ENCODE measurements around the gene GPR179.
"Not testable (repeated sequence)": the region's sequence is repeated elsewhere in the genome, so short reads cannot be mapped to it uniquely, and the experiment has no call there.

The GPR179 gene

DNA sequence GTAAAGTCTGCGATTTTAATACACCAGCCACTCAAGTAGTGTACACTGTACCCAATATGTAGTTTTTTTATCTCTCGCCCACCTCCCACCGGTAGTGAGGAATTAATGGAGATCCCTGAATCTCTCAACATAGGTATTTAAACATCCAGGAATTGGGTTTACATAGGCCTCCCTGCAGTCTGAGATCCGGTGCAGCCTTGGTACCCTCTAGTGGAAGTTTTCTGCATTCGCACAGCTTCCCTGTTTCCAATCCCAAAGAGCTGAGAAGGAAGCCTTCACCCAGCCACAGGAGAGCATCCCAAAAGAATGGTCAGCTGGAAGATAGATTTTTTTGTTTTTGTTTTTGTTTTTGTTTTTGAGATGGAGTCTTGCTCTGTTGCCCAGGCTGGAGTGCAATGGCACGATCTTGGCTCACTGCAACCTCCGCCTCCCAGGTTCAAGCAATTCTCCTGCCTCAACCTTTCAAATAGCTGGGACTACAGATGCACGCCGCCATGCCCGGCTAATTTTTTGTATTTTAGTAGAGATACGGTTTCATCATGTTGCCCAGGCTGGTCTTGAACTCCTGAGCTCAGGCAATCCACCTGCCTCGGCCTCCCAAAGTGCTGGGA is 55.4 kb downstream of the GPR179 start:
- DNase-seq (ENCODE audit: low read depth), result peak; percentile 28

DNA sequence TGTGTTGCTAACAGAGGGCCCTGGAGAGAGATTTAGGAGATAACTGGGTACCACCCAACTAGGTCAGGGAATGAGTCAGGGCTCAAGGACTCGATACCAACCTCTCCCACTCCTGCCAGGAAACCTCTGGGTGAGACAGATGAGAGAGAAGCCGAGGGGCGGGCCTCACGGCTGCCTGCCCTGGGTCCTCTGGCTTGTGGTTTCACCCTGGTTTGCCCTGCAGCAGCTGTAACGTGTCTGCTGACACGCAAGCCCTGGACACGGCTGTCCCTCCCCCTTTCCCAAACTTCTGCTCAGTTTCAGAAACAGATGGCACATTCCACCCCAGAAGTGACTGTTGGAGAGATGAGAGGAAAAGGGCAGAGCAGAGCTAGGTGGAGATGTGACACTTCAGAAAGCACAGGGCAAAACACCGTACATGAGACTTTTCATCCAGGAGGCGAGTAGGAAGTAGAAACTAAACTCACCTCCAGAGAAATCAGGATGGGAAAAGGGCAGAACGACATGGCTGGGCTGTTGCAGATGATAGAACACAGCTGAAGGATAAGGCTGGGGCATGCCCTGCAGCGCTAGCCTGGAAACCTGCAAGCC is 57.2 kb downstream of the GPR179 start:
- not testable (repeated sequence) for H3K4me3 ChIP-seq (ENCODE audit: control insufficient read depth, low read depth, low read length)
- DNase-seq (ENCODE audit: low read depth), result peak; percentile 61

More for the DNA sequence above, 55.4 kb downstream of the GPR179 start:
- TF ChIP-seq, protein P1, sequence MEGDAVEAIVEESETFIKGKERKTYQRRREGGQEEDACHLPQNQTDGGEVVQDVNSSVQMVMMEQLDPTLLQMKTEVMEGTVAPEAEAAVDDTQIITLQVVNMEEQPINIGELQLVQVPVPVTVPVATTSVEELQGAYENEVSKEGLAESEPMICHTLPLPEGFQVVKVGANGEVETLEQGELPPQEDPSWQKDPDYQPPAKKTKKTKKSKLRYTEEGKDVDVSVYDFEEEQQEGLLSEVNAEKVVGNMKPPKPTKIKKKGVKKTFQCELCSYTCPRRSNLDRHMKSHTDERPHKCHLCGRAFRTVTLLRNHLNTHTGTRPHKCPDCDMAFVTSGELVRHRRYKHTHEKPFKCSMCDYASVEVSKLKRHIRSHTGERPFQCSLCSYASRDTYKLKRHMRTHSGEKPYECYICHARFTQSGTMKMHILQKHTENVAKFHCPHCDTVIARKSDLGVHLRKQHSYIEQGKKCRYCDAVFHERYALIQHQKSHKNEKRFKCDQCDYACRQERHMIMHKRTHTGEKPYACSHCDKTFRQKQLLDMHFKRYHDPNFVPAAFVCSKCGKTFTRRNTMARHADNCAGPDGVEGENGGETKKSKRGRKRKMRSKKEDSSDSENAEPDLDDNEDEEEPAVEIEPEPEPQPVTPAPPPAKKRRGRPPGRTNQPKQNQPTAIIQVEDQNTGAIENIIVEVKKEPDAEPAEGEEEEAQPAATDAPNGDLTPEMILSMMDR (conservative IDR thresholded peaks at IDR 0.05; ENCODE audit: control insufficient read depth, insufficient read depth, low read depth, low read length), result peak; percentile 42
- H3K4me3 ChIP-seq (ENCODE audit: control insufficient read depth, low read depth, low read length), result not testable (repeated sequence)

GRCh38 chr17:38285994-38286393 is 57.8 kb downstream of the GPR179 start:
- not testable (repeated sequence) for DNase-seq (ENCODE audit: low read depth); H3K4me3 ChIP-seq (ENCODE audit: control insufficient read depth, low read depth, low read length)
